Stimulated activated CD4-positive, alpha-beta T cell treated with anti-CD3 and anti-CD28 coated beads, Interleukin-12 subunit alpha, Interleukin-12 subunit beta, amount 100 ng/mL, for 4 hours (primary cell): ENCODE measurements around the gene NLRP6.
A peak's percentile ranks its signal among the peaks of the same experiment; 100 is the strongest.
"Not testable (repeated sequence)": the region's sequence is repeated elsewhere in the genome, so short reads cannot be mapped to it uniquely, and the experiment has no call there.

Source experiments
- DNase-seq: peaks from one replicate; pipeline ENCODE4 v3.0.0-alpha.2; 2020

Gene NLRP6

GRCh38 chr11:294780-295179 is 16.6 kb downstream of the NLRP6 start:
- no peak for DNase-seq

GRCh38 chr11:295351-296170 is 17.4 kb downstream of the NLRP6 start:
- DNase-seq = no peak

- DNase-seq = no peak
Measured at GRCh38 chr11:296171-297050, 18.2 kb downstream of the NLRP6 start.

GRCh38 chr11:297051-297585 is 18.9 kb downstream of the NLRP6 start:
- DNase-seq = no peak

- DNase-seq = no peak
Measured at GRCh38 chr11:297586-298405, 19.6 kb downstream of the NLRP6 start.

- DNase-seq = no peak
Measured at GRCh38 chr11:298406-299065, 20.3 kb downstream of the NLRP6 start.

GRCh38 chr11:299081-299891 is 21.1 kb downstream of the NLRP6 start, which contains the start of gene IFITM5:
Gene IFITM5 (minus strand): TSS chr11:299526. CDS start chr11:299490, 36 bp downstream.
- DNase-seq = no peak

- DNase-seq = no peak
Measured at GRCh38 chr11:299951-300735, 21.9 kb downstream of the NLRP6 start.

- DNase-seq = no peak
Measured at GRCh38 chr11:303363-303762, 25.2 kb downstream of the NLRP6 start.

GRCh38 chr11:304061-304506 is 25.9 kb downstream of the NLRP6 start:
- no peak for DNase-seq

- DNase-seq = peak; percentile 52
Measured at GRCh38 chr11:304915-305843, 27.0 kb downstream of the NLRP6 start.

- no peak for DNase-seq
Measured at GRCh38 chr11:305844-306211, 27.6 kb downstream of the NLRP6 start.

- no peak for DNase-seq
Measured at GRCh38 chr11:306645-307371, 28.6 kb downstream of the NLRP6 start.

- DNase-seq = not testable (repeated sequence)
Measured at GRCh38 chr11:307766-308708, 29.8 kb downstream of the NLRP6 start, which contains the start of gene IFITM2. Gene IFITM2 (plus strand): TSS chr11:307816. CDS start chr11:308193, 377 bp downstream.

- DNase-seq = not testable (repeated sequence)
Measured at GRCh38 chr11:308740-309665, 30.8 kb downstream of the NLRP6 start.
